OCI-LY1 (cell line): Measurements from ENCODE around the gene SERP1.

Source experiments
- CTCF ChIP-seq: fragments of 200-600 bp; sonication (generic), shearing (Covaris generic); IDR thresholded peaks from 2 replicates; pipeline ENCODE4 v1.5.1; 2017; ENCODE audit warnings: mild to moderate bottlenecking, antibody characterized with exemption, low read length, moderate library complexity, mixed read lengths
- EZH2 ChIP-seq: fragments of 200-600 bp; sonication (generic), shearing (Covaris generic); IDR thresholded peaks from 2 replicates; pipeline ENCODE4 v1.8.0; 2017; ENCODE audit warnings: borderline replicate concordance, mixed run types, mild to moderate bottlenecking, antibody characterized with exemption, low read length, moderate library complexity, mixed read lengths

GRCh38 chr3:150546226-150547044 is at the start of gene SERP1, which contains the start of gene EIF2A:
- TF ChIP-seq CTCF (no peak), EZH2 (no peak)
